Melanocyte of skin (primary cell): ENCODE measurements around the gene AFF2. TPM values are rescaled to one million over a fixed set of nuclear protein-coding genes. Genes with fewer than 3 reads are reported as not detected.

Source experiments
- small RNA-seq, 2 donors: library from RNA; depleted of rRNA; stranded (forward); fragments of <200 nt; gene quantifications; one replicate each; pipeline ENCODE3, GENCODE V24; 2012
- total RNA-seq, 2 donors: library from RNA; depleted of rRNA; stranded (reverse); fragments of >200 nt; gene quantifications; 2 replicates each; pipeline ENCODE4 v1.2.3, GENCODE V29; 2012

AFF2 gene
- total RNA-seq = under 1 TPM; under 0.01 to 0.69 TPM

GRCh38 chrX:148500423-148501385, at the start of gene AFF2:
Gene AFF2, plus strand, starts transcription at chrX:148500617. Its CDS starts 481 bp downstream, at chrX:148501098.

Small RNA genes within 50 kb of the gene (small RNA-seq; reads per million reads assigned to genes)
- 0 reads per million in 2 donors for gene RN7SKP267
